Immature natural killer cell (primary cell): ENCODE measurements around the gene PKN1. TPM values are rescaled to one million over a fixed set of nuclear protein-coding genes. Genes with fewer than 3 reads are reported as not detected.
"Not testable (repeated sequence)": the region's sequence is repeated elsewhere in the genome, so short reads cannot be mapped to it uniquely, and the experiment has no call there.

Source experiments
- DNase-seq, 3 donors: peaks; one replicate each; pipeline ENCODE4 v3.0.0; 2022; ENCODE audit warnings: mixed read lengths in 1 of 3
- H3K27ac Mint-ChIP-seq, 6 donors: one replicate each; pipeline ENCODE4 v1.8.0; 2020; ENCODE audit warnings: mixed read lengths in 6 of 6, mild to moderate bottlenecking in 5 of 6, inconsistent platforms in 4 of 6, moderate library complexity in 3 of 6
- H3K27me3 Mint-ChIP-seq, 3 donors: one replicate each; pipeline ENCODE4 v1.8.0; 2020 to 2021; ENCODE audit warnings: low read depth in 3 of 3, mild to moderate bottlenecking in 3 of 3, mixed read lengths in 3 of 3, moderate library complexity in 3 of 3, inconsistent platforms in 1 of 3
- H3K36me3 Mint-ChIP-seq, 3 donors: one replicate each; pipeline ENCODE4 v1.8.0; 2020; ENCODE audit warnings: mixed read lengths in 3 of 3, inconsistent platforms in 2 of 3, mild to moderate bottlenecking in 2 of 3
- H3K4me1 Mint-ChIP-seq, 2 donors: one replicate each; pipeline ENCODE4 v1.8.0; 2020; ENCODE audit warnings: inconsistent platforms in 2 of 2, mild to moderate bottlenecking in 2 of 2, mixed read lengths in 2 of 2, moderate library complexity in 1 of 2
- H3K4me3 Mint-ChIP-seq, 5 donors: one replicate each; pipeline ENCODE4 v1.8.0; 2020; ENCODE audit warnings: mild to moderate bottlenecking in 5 of 5, mixed read lengths in 5 of 5, inconsistent platforms in 3 of 5, moderate library complexity in 3 of 5
- H3K9me3 Mint-ChIP-seq, 6 donors: one replicate each; pipeline ENCODE4 v1.8.0; 2020; ENCODE audit warnings: mild to moderate bottlenecking in 6 of 6, mixed read lengths in 6 of 6, inconsistent platforms in 4 of 6, moderate library complexity in 3 of 6
- polyA plus RNA-seq, 3 donors: library from polyadenylated mRNA; unstranded; fragments of 300-500 nt; fragmentation: Illumina TruSeq; gene quantifications; one replicate each; pipeline ENCODE4 v1.2.3, GENCODE V29; 2021

PKN1 gene
- polyA plus RNA-seq, 3 donors from 2014 or later = 74.3 to 94.6 (median 84.7) TPM

- peak in 1 of 3 donors; percentile 17 for DNase-seq
- Mint-ChIP-seq H3K9me3 (no peaks in the 10 kb centered on the region), H3K4me1 (peaks cover 5 to 18% of the 10 kb centered on the region in 2 donors), H3K27ac (peak overlapping the region in 5 of 6 donors; percentile 36 to 82 (median 67)), H3K36me3 (peaks cover 10 to 49% (median 19%) of the 10 kb centered on the region in 3 donors), H3K27me3 (peaks cover 26 to 61% (median 37%) of the 10 kb centered on the region in 3 donors), H3K4me3 (peak overlapping the region in 1 of 5 donors; percentile 33)
Measured at GRCh38 chr19:14401468-14402195, 31.5 kb upstream of the PKN1 start.

- Mint-ChIP-seq H3K27ac (peak overlapping the region in 5 of 6 donors; percentile 13 to 89 (median 52)), H3K9me3 (no peaks in the 10 kb centered on the region), H3K4me1 (peaks cover 5 to 20% of the 10 kb centered on the region in 2 donors), H3K4me3 (peak overlapping the region in 1 of 5 donors; percentile 13), H3K27me3 (peaks cover 27 to 59% (median 41%) of the 10 kb centered on the region in 3 donors), H3K36me3 (peaks cover 10 to 49% (median 21%) of the 10 kb centered on the region in 3 donors)
- peak in 2 of 3 donors; percentile 10 to 13 for DNase-seq
Measured at GRCh38 chr19:14402332-14403144, 30.6 kb upstream of the PKN1 start.

- DNase-seq, H3K4me3 Mint-ChIP-seq: not testable (repeated sequence)
- H3K27ac Mint-ChIP-seq = peak overlapping the region in 2 of 6 donors; percentile 34 to 84
Measured at GRCh38 chr19:14403145-14403930, 29.8 kb upstream of the PKN1 start.

GRCh38 chr19:14404312-14404711 is 28.8 kb upstream of the PKN1 start:
- H3K27ac Mint-ChIP-seq = peak overlapping the region; percentile 38 to 84 (median 77)
- DNase-seq = peak in 2 of 3 donors; percentile 3 to 5
- H3K9me3 Mint-ChIP-seq = no peaks in the 10 kb centered on the region
- H3K4me1 Mint-ChIP-seq = peaks cover 4 to 25% of the 10 kb centered on the region in 2 donors
- H3K36me3 Mint-ChIP-seq = peaks cover 10 to 55% (median 21%) of the 10 kb centered on the region in 3 donors
- H3K27me3 Mint-ChIP-seq = peaks cover 45 to 66% (median 51%) of the 10 kb centered on the region in 3 donors
- no peak overlapping the region for H3K4me3 Mint-ChIP-seq

More at GRCh38 chr19:14403145-14403930, 29.8 kb upstream of the PKN1 start:
- H3K27me3 Mint-ChIP-seq = peaks cover 35 to 61% (median 42%) of the 10 kb centered on the region in 3 donors
- H3K9me3 Mint-ChIP-seq = not testable (repeated sequence)
- peaks cover 0 to 21% of the 10 kb centered on the region in 2 donors for H3K4me1 Mint-ChIP-seq
- peaks cover 8 to 48% (median 21%) of the 10 kb centered on the region in 3 donors for H3K36me3 Mint-ChIP-seq

- peaks cover 55 to 75% (median 61%) of the 10 kb centered on the region in 3 donors for H3K27me3 Mint-ChIP-seq
- no peak overlapping the region for H3K4me3 Mint-ChIP-seq
- H3K4me1 Mint-ChIP-seq = peaks cover 14 to 35% of the 10 kb centered on the region in 2 donors
- H3K27ac Mint-ChIP-seq = peak overlapping the region in 5 of 6 donors; percentile 19 to 92 (median 74)
- no peaks in the 10 kb centered on the region for H3K9me3 Mint-ChIP-seq
- H3K36me3 Mint-ChIP-seq = peaks cover 17 to 62% (median 25%) of the 10 kb centered on the region in 3 donors
- DNase-seq = no peak
Measured at GRCh38 chr19:14405380-14405757, 27.7 kb upstream of the PKN1 start.

GRCh38 chr19:14405758-14406644 is 27.1 kb upstream of the PKN1 start:
- peaks cover 59 to 79% (median 63%) of the 10 kb centered on the region in 3 donors for H3K27me3 Mint-ChIP-seq
- H3K4me3 Mint-ChIP-seq = peak overlapping the region in 2 of 5 donors; percentile 21 to 48
- peaks cover 18 to 38% of the 10 kb centered on the region in 2 donors for H3K4me1 Mint-ChIP-seq
- peak overlapping the region; percentile 68 to 92 (median 85) for H3K27ac Mint-ChIP-seq
- DNase-seq = peak; percentile 90 to 92 (median 91)
- H3K36me3 Mint-ChIP-seq = peaks cover 17 to 59% (median 25%) of the 10 kb centered on the region in 3 donors
- no peaks in the 10 kb centered on the region for H3K9me3 Mint-ChIP-seq

- H3K4me1 Mint-ChIP-seq = peaks cover 26 to 43% of the 10 kb centered on the region in 2 donors
- peaks cover 18 to 53% (median 20%) of the 10 kb centered on the region in 3 donors for H3K36me3 Mint-ChIP-seq
- peaks cover 67 to 80% (median 71%) of the 10 kb centered on the region in 3 donors for H3K27me3 Mint-ChIP-seq
- no peaks in the 10 kb centered on the region for H3K9me3 Mint-ChIP-seq
- H3K27ac Mint-ChIP-seq = peak overlapping the region; percentile 75 to 92 (median 86)
- no peak overlapping the region for H3K4me3 Mint-ChIP-seq
- DNase-seq = peak in 2 of 3 donors; percentile 5 to 6
Measured at GRCh38 chr19:14406645-14407401, 26.3 kb upstream of the PKN1 start.

GRCh38 chr19:14407605-14408484 is 25.3 kb upstream of the PKN1 start:
- Mint-ChIP-seq H3K9me3 (no peaks in the 10 kb centered on the region), H3K4me3 (peak overlapping the region in 2 of 5 donors; percentile 51 to 63), H3K27ac (peak overlapping the region; percentile 79 to 92 (median 88)), H3K4me1 (peaks cover 29 to 47% of the 10 kb centered on the region in 2 donors), H3K36me3 (peaks cover 14 to 49% (median 16%) of the 10 kb centered on the region in 3 donors), H3K27me3 (peaks cover 74 to 81% (median 77%) of the 10 kb centered on the region in 3 donors)
- peak in 2 of 3 donors; percentile 30 to 31 for DNase-seq

GRCh38 chr19:14408491-14409145 is 24.5 kb upstream of the PKN1 start:
- H3K9me3 Mint-ChIP-seq = no peaks in the 10 kb centered on the region
- H3K36me3 Mint-ChIP-seq = peaks cover 14 to 49% (median 16%) of the 10 kb centered on the region in 3 donors
- DNase-seq = peak in 2 of 3 donors; percentile 36 to 37
- peaks cover 81 to 87% (median 84%) of the 10 kb centered on the region in 3 donors for H3K27me3 Mint-ChIP-seq
- H3K4me3 Mint-ChIP-seq = peak overlapping the region in 4 of 5 donors; percentile 9 to 51 (median 40)
- H3K4me1 Mint-ChIP-seq = peaks cover 37 to 55% of the 10 kb centered on the region in 2 donors
- H3K27ac Mint-ChIP-seq = peak overlapping the region; percentile 77 to 92 (median 88)

GRCh38 chr19:14409146-14410023 is 23.7 kb upstream of the PKN1 start:
- Mint-ChIP-seq H3K4me1 (peaks cover 43 to 56% of the 10 kb centered on the region in 2 donors), H3K36me3 (peaks cover 12 to 43% (median 14%) of the 10 kb centered on the region in 3 donors), H3K27me3 (peaks cover 80 to 84% (median 82%) of the 10 kb centered on the region in 3 donors)

More at GRCh38 chr19:14409146-14410023, 23.7 kb upstream of the PKN1 start:
- Mint-ChIP-seq H3K4me3 (peak overlapping the region; percentile 9 to 79 (median 48)), H3K27ac (peak overlapping the region; percentile 90 to 97 (median 90)), H3K9me3 (no peaks in the 10 kb centered on the region)
- peak in 2 of 3 donors; percentile 50 to 66 for DNase-seq
